ENCODE data around the gene CDC34.

The CDC34 gene

GRCh38 chr19:547836-548720, 16.5 kb downstream of the CDC34 start:
- no peak for DNase-seq (ENCODE audit: low read depth)
- no peak overlapping the region for H3K4me3 ChIP-seq (ENCODE audit: low read depth, low read length)
- TF ChIP-seq, protein P1, sequence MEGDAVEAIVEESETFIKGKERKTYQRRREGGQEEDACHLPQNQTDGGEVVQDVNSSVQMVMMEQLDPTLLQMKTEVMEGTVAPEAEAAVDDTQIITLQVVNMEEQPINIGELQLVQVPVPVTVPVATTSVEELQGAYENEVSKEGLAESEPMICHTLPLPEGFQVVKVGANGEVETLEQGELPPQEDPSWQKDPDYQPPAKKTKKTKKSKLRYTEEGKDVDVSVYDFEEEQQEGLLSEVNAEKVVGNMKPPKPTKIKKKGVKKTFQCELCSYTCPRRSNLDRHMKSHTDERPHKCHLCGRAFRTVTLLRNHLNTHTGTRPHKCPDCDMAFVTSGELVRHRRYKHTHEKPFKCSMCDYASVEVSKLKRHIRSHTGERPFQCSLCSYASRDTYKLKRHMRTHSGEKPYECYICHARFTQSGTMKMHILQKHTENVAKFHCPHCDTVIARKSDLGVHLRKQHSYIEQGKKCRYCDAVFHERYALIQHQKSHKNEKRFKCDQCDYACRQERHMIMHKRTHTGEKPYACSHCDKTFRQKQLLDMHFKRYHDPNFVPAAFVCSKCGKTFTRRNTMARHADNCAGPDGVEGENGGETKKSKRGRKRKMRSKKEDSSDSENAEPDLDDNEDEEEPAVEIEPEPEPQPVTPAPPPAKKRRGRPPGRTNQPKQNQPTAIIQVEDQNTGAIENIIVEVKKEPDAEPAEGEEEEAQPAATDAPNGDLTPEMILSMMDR (IDR thresholded peaks at IDR 0.05; ENCODE audit: low read depth, low read length, missing control alignments), result peak; percentile 17

DNA sequence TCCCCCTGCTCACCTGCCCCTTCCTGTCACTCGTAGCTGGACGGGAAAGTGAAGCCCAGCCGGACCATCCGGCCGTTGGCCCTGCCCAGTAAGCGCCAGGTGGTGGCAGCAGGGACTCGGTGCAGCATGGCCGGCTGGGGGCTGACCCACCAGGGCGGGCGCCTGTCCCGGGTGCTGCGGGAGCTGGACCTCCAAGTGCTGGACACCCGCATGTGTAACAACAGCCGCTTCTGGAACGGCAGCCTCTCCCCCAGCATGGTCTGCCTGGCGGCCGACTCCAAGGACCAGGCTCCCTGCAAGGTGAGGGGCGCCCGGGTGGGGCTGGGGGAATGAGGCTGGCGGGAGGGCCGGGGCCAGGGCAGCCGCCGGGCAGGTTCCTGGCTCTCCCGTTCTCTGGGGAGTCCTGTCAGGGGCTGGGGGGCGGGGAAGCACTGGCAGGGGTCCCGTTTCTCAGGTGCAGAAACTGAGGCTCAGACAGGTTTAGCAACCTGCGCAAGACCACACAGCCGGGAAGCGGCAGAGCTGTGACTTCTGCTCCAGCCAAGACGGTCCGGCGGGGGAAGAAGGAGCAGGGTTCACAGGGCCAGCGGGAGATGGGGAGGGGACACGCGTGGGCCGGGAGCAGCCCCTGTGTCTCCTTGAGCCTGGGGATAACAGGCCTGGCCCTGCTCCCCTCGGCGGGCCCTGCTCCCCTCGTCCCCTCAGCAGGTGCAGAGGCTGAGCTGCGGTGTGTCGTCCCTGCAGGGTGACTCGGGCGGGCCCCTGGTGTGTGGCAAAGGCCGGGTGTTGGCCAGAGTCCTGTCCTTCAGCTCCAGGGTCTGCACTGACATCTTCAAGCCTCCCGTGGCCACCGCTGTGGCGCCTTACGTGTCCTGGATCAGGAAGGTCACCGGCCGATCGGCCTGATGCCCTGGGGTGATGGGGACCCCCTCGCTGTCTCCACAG, 17.6 kb downstream of the CDC34 start:
- H3K4me3 ChIP-seq (ENCODE audit: low read depth, low read length), result no peak overlapping the region
- TF ChIP-seq, protein P1 (IDR thresholded peaks at IDR 0.05; ENCODE audit: low read depth, low read length, missing control alignments), result no peak
- no peak for DNase-seq (ENCODE audit: low read depth)

- H3K4me3 ChIP-seq (ENCODE audit: low read depth, low read length), result no peak overlapping the region
- no peak for DNase-seq (ENCODE audit: low read depth)
- TF ChIP-seq, protein P1 (IDR thresholded peaks at IDR 0.05; ENCODE audit: low read depth, low read length, missing control alignments), result no peak
Observed at GRCh38 chr19:554817-555216, 23.3 kb downstream of the CDC34 start.

DNA sequence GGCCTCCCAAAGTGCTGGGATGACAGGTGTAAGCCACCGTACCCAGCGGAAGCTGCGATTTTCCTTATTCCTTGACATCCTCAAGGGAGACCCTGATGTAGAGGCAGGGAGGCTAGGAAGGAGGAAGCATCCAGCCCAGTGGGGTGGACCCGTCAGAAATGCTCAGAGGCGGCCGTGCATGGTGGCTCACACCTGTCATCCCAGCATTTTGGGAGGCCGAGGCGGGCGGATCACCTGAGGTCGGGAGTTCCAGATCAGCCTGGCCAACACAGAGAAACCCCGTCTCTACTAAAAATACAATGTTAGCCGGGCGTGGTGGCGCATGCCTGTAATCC, 23.9 kb downstream of the CDC34 start:
- TF ChIP-seq, protein P1 (IDR thresholded peaks at IDR 0.05; ENCODE audit: low read depth, low read length, missing control alignments), result no peak
- no peak for DNase-seq (ENCODE audit: low read depth)
- H3K4me3 ChIP-seq (ENCODE audit: low read depth, low read length), result no peak overlapping the region

GRCh38 chr19:556611-557382, 25.2 kb downstream of the CDC34 start:
- no peak for DNase-seq (ENCODE audit: low read depth)
- TF ChIP-seq, protein P1 (IDR thresholded peaks at IDR 0.05; ENCODE audit: low read depth, low read length, missing control alignments), result no peak
- no peak overlapping the region for H3K4me3 ChIP-seq (ENCODE audit: low read depth, low read length)

DNA sequence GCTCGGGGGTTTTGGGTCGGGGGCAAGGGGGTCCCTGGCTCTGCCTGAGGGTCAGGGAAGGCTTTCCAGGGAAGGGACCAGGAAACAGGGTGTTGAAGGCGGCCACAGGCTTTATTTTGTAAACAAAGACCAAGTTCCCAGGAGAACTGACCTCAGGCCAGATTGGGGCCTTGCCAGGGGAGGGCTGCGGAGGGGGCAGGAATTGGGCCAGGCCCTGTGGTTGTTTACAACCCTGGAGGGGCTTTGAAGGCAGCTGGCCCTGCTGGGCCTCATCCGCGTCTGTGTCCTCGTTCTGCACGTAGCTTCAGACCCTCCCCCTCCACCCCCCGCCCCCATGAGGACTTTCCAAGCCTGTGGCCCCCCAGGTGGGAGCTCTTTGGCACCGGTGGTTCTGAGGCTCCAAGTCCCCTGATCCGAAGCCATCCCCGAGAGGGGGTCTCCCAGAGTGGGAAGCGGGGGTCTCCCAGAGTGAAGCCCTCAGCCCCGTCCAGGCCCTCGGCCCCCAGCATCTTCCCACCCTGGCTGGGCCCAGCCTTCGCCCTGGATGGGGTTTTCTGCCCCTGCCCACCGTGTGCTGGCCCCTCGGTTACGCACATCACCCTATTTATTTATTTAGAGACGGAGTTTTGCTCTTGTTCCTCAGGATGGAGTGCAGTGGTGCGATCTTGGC, 27.3 kb downstream of the CDC34 start:
- TF ChIP-seq, protein P1 (IDR thresholded peaks at IDR 0.05; ENCODE audit: low read depth, low read length, missing control alignments), result no peak
- H3K4me3 ChIP-seq (ENCODE audit: low read depth, low read length), result no peak overlapping the region
- DNase-seq (ENCODE audit: low read depth), result no peak

All from GM12864 (cell line).